GM20431 (cell line): ENCODE data around the gene MAP2K1.
"Not testable (repeated sequence)": the region's sequence is repeated elsewhere in the genome, so short reads cannot be mapped to it uniquely, and the experiment has no call there.

Source experiments
- in situ Hi-C: fragments of 300-500 bp; cut with MseI, MboI; formaldehyde crosslinking; loops from one replicate; pipeline ENCODE4 v1.15.0; 2020; ENCODE audit warnings: low sequenced_read_pairs; ENCODE audit not compliant: unreplicated experiment

Gene MAP2K1

DNA sequence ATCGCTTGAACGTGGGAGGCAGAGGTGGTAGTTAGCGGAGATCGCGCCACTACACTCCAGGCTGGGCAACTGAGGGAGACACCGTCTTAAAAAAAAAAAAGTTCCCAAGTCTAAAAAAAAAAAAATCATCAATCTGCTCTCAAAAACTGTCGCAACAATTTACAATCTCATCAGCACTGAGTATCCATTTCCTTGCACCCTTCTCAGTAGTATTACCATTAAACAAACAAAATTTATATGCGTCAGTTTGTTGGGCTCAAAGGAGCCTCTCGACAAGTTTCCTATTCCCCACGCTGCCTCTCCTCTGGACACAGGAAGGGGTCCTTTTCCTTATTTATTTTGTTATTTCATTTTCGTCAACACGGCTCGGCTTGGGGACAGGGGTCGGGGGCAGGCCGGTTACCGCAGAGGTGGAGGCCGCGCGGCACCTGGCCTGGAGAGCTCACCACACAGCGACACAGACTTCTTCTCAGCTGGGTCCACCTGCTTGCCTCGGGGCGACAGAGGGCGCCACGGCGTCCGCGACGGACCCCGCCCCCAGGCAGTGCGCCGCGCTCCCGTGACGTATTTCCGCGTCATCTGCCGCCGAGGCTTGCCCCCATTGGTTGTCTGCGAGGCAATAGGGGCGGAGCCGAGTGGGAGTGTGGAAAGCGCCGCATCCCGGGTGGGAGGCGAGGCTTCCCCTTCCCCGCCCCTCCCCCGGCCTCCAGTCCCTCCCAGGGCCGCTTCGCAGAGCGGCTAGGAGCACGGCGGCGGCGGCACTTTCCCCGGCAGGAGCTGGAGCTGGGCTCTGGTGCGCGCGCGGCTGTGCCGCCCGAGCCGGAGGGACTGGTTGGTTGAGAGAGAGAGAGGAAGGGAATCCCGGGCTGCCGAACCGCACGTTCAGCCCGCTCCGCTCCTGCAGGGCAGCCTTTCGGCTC, at the start of gene MAP2K1:
Gene MAP2K1 (plus strand): TSS at position 709 of the 920 bp plus-strand sequence. CDS start 436 bp downstream, outside the sequence.
- in situ Hi-C loops, result loop anchor here (10.0 kb wide), 1 partner anchor 108 kb away; the partner anchor contains the start of gene SNAPC5

DNA sequence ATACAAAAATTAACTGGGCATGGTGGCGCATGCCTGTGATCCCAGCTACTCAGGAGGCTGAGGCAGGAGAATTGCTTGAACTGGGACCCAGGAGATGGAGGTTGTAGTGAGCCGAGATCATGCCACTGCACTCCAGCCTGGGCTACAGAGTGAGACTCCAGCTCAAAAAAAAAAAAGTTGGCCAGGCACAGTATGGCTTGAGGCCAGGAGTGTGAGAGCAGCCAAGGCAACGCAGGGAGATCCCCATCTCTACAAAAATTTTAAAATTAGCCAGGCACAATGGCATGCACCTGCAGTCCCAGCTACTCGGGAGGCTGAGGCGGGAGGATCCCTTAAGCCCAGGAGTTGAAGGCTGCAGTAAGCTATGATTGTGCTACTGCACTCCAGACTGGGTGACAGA, 38.2 kb upstream of the MAP2K1 start:
- in situ Hi-C loops, result not testable (repeated sequence)

DNA sequence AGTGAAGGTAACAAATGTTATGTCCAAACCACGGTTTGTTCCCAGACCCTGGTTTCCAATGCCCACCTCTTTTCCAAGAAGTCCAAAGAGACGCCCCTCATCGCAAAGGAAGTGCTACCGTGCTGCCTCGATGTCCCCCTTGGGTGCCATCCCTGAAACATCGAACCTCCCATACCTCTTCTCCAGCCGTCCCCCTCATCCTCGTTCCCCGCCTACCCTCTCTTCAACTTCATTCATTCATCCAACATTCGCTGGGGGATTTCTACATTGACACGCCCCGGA, 30.7 kb upstream of the MAP2K1 start:
- in situ Hi-C loops, result no loop called here

DNA sequence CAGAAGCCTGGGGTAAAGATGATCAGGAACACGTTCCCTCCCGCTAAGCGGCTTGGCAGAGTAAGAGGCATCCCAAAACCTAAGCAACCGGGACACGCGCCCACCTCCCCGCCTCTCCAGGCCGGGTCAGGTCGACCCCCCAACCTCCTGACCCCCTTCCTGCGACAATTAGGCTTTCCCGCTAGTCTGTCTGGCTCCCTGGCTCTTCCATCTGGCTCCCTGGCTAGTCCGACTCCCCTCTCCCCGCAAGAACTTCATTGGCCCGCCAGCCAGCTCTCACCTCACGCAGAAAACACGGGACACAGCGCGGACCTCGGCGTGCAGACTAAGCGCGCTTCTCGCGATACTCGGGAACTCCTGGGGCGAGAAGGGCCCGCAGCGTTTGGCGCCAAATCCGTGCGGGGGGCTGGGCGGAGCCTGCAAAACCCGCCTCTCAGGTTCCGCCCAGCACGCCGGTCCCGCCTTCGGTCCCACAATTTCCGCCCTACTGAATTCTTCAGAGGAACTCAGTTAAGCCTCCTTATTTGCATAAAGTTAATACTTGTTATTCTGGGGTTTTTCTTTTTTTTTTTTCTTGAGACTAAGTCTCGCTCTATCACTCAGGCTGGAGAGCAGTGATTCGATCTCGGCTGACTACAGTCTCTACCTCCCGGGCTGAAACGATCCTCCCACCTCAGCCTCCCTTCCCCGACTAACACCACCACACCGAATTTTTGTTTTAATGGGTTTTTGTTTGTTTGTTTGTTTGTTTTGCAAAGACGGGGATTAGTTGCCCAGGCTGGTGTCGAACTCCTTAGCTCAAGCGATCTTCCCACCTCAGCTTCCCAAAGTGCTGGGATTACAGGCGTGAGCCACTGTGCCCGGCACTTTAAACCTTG, 30.1 kb upstream of the MAP2K1 start, which contains the start of gene TIPIN:
Gene TIPIN (minus strand): TSS at position 327 of the 878 bp plus-strand sequence. CDS start 3,738 bp downstream, outside the sequence.
- in situ Hi-C loops, result no loop called here

- in situ Hi-C loops, result no loop called here
Measured at GRCh38 chr15:66359740-66360139, 27.0 kb upstream of the MAP2K1 start.

DNA sequence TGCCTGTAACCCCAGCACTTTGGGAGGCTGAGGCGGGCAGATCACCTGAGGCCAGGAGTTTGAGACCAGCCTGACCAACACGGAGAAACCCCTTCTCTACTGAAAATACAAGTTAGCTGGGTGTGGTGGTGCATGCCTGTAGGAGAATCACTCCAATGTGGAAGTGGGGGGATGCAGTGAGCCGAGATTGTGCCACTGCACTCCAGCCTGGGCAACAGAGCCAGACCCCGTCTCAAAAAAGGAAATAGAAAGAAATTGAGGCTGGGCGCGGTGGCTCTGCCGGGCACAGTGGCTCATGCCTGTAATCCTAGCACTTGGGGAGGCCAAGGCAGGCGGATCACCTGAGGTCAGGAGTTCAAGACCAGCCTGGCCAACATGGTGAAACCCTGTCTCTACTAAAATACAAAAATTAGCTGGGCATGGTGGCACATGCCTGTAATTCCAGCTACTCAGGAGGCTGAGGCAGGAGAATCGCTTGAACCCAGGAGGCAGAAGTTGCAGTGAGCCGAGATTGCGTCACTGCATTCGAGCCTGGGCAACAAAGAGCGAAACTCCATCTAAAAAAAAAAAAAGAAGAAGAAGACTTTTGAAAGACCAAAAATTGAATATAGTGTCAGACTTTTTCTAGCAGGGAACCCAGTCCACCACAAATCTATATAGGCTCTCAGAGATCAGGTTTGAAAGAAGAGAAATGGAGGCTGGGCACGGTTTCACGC, 24.8 kb upstream of the MAP2K1 start:
- in situ Hi-C loops, result not testable (repeated sequence)

DNA sequence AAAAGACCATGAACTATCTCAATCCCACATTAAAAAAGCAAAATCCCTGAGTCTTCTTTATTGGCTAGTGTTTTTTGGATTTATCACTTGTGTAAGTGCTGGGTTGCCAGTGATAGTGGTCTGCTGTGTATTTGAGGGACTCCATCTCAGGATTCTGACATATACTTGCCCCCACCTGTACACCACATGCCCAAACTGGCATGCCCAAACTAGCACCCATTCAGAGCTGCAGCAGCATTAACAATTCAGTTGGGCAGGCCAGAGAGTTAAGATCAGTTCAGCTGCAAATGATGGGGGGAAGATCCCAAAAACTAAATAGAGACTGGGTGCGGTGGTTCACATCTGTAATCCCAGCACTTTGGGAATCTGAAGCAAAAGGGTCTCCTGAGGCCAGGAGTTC, 23.9 kb upstream of the MAP2K1 start:
- in situ Hi-C loops, result no loop called here

DNA sequence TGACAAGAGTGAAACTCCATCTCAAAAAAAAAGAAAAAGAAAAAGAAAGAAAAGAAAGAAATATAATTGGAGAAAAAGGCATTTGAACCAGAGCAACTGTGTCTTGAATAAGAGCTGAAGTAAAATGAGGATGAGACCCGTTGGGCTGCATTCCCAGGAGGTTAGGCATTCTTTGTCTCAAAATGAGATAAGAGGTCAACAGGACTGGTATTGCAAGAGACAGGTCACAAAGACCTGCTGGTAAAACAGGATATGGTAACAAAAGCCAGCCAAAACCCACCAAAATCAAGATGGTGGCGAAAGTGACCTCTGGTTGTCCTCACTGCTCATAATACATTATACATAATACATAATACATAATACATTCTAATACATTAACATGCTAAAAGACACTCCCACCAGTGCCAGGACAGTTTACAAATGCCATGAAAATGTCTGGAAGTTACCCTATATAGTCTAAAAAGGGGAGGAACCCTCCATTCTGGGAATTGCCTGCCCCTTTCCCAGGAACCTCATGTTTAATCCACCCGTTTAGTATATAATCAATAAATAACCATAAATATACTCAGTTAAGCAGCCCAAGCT, 21.7 kb upstream of the MAP2K1 start:
- in situ Hi-C loops, result no loop called here

DNA sequence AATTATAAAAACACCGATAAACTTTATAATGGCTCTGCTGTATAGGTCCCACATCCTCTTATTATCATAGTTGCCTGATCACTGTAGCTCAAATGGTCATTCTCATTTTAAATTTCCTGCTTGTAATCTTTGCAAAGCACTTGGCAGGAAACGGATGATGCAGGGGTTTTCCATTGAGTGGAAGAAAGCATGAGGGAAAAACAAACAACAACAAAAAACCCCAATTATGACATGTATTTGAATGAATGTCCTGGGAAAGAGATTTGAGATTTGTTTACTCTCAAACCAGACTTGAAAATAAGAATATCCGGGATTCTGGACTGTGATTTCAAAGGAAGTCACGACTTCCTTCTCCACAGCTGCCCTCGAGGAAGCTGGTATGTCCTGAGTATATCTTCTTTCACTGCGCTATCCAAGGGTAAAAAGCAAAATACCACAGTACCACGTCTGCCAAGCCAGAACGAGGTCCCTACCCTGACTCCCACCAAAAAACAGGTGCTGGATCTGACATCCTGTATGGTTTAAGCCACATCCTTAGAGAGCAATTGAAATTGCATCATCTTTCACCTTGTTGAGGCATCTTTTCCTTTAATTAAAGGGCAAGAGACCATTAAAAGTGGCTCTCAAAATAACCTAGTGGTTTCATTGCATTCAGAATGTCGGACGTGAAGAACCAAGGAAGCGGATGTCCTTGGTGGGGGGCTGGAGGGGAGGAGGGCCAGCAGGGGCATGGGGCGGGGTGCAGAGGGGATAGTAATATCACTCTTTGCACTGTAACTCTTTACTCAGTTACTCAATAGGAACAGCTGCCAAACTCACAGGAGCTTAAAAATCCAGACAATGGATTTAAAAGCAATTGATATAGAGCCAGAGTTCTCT, 16.7 kb upstream of the MAP2K1 start:
- in situ Hi-C loops, result no loop called here

DNA sequence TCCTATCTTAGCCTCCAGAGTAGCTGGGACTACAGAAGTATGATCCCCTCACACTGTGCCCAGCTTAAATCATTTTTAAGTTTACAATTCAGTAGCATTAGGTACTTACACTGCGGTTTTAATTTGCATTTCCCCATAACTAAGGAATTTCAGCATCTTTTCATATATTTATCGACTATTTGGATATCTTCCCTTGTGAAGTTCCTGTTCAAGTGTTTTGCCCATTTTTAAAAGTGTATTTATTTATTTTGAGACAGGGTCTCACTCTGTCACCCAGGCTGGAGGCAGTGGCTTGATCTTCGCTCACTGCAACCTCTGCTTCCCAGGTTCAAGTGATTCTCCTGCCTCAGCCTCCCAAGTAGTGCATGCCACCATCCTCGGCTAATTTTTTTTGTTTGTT, 12.5 kb upstream of the MAP2K1 start:
- in situ Hi-C loops, result no loop called here

GRCh38 chr15:66378814-66379430, 7.8 kb upstream of the MAP2K1 start:
- in situ Hi-C loops, result no loop called here

DNA sequence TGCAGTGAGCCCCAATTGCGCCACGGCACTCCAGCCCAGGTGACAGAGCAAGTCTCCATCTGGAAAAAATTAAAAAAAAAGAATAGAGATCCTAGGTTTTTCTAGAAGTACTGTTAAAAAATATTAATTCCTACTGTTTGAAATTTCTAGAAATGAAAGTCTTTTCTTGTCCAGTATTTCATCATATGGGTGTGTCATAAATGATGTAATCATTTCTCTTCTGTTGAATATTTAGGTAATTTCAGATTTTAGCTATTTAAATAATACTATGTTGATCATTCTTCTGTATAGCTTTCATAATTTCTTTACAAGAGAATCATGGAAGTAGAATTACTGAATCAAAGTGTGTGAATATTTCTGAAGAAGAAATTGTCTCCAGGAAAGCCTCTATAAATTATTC, 5.3 kb upstream of the MAP2K1 start:
- in situ Hi-C loops, result loop anchor here (10.0 kb wide), 1 partner anchor 113 kb away; the partner anchor contains the start of gene SNAPC5

GRCh38 chr15:66387163-66388042, 691 bp downstream of the MAP2K1 start:
- in situ Hi-C loops, result loop anchor here (10.0 kb wide), 1 partner anchor 107 kb away; the partner anchor contains the start of gene SNAPC5

- in situ Hi-C loops, result loop anchor here (10.0 kb wide), 1 partner anchor 107 kb away; the partner anchor contains the start of gene SNAPC5
Measured at GRCh38 chr15:66388043-66388363, 1.3 kb downstream of the MAP2K1 start.

- in situ Hi-C loops, result loop anchor here (10.0 kb wide), 1 partner anchor 106 kb away; the partner anchor contains the start of gene SNAPC5
Measured at GRCh38 chr15:66388576-66388975, 1.9 kb downstream of the MAP2K1 start.

GRCh38 chr15:66389098-66389858, 2.6 kb downstream of the MAP2K1 start:
- in situ Hi-C loops, result loop anchor here (10.0 kb wide), 1 partner anchor 106 kb away; the partner anchor contains the start of gene SNAPC5
